HG03432 (cell line): ENCODE data around the gene IL1F10.

ENCODE experiments used
- ATAC-seq: cut with Tn5 transposase; IDR thresholded peaks from one replicate; pipeline ENCODE4 v1.9.1; 2021; ENCODE audit warnings: mild to moderate bottlenecking, moderate library complexity; ENCODE audit not compliant: unreplicated experiment

The IL1F10 gene

DNA sequence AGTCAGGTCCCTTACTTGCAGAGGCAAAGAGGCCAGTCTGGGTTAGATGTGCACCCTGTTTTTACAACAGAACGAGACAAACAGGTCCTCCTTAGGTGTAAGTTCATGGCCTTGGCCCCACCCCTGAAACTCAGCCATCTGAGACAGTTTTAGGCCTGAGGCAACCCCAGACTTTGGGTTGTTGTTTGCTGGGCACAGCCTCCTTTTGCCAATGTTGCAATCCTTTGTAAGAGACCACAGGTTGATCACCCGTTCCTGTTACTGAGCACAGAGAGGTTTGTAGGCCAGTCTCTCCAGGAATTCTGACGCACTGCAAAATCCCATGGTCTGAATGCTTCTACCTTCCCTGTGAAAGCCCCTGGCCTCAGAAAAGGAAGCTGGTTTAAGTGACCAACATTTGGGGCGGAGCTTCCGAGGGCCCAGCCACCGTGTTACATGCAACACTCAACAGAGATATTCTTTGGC is 44.1 kb downstream of the IL1F10 start:
- no peak for ATAC-seq

DNA sequence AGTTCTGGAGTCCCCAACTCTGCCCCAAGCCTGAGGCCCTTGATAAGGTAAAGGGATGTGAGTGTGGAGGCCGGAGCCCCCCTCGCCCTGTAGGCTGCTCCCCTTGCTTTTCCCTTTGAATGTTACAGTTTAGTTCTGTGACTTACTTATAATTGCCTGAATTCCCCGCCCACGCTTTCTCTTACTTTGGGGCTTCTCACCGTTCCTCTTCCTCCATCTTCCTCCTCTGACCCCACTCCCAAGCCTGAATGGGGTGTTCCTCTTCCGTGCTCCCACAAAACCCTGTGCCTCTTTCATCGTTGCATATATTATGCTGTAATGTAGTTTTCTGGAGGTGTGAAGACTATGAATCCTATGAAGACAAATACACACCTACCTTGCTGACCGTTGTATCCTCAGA is 44.7 kb downstream of the IL1F10 start:
- no peak for ATAC-seq

DNA sequence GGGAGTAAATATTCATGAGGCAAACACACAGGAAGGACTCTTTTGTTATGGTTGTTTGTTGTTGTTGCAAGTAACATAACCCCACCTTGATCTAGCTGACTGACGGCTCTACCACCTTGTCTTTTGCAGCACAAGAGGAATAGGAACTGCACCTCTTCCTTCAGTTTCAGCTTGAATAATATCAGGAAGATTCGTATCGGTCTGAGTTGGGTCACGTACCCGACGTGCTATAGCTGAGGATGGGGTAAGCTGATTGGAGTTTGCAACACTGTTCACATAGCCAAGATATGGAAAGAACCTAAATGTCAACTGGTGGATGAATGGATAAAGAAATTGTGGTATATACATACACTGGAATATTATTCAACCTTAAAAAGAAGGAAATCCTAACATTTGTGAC is 45.1 kb downstream of the IL1F10 start:
- ATAC-seq = no peak

DNA sequence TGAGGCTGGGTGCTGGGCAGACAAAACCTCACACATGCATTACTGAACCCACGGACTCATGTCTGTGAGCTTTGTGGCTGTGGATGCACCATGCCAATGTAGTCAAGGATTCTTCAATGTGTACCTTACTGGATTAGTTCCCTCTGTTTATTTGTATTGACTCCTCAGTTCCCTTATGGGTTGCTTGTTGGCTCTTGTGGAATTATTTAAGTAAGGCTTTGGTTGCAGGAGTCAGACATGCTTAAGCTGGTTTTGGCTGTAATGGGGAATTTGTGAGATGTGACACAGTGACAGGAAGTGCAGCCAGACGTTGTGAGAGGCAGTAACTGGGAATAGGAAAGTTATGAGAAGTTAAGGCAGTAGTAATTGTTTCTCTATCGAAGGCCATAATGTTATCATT is 46.0 kb downstream of the IL1F10 start:
- ATAC-seq = no peak

DNA sequence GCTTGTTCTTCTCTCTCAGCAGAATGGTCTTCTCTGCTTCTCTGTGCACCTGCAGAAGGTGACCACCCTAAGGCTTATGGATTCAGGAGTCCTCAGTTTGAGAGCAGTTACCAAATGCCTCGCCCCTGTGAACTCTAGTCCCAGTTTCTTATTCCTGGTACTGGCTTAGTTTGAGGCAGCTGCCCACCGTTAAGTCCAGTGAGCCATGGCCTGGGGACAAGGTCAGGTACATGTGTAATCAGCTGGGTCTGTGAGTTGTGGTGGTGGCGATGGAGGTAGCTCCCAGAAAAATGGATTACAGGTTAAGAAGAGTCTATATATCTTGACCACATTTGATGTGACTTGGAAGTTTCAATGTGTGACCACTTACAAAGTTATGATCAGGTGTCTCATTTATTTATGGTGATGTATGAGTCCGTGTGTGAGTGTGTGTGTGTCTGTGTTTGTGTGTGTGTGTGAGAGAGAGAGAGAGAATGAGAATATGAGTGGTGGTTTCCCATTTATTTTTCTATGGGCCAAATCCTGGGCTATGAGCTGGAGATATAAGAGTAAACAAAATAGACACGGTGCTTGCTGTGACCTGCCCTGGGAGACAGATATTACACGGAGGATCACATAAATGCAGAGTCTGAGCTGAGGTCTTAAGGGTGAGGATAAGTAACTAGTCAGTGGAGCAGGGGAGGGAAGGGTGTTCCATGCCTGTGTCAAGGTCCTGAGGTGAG is 46.6 kb downstream of the IL1F10 start:
- no peak for ATAC-seq

DNA sequence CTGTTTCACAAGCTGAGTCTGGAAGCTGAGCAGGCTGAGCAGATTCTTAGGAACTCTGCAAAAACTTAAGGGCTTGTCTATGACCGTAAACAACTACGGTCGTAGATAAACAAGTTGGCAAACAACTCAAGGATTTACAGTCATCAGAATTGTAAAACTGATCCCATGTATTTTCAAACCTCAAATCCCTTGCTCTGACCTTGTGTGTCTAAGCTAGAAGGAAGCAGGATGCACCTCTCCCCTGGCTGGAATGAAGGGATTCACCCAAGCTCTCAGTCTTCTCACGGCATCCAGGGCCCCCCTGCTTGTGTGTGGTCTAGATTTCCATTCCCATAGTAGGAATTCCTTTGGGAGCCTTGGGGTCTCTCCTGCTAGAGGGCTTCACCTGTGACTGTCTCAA is 47.2 kb downstream of the IL1F10 start:
- ATAC-seq = no peak

DNA sequence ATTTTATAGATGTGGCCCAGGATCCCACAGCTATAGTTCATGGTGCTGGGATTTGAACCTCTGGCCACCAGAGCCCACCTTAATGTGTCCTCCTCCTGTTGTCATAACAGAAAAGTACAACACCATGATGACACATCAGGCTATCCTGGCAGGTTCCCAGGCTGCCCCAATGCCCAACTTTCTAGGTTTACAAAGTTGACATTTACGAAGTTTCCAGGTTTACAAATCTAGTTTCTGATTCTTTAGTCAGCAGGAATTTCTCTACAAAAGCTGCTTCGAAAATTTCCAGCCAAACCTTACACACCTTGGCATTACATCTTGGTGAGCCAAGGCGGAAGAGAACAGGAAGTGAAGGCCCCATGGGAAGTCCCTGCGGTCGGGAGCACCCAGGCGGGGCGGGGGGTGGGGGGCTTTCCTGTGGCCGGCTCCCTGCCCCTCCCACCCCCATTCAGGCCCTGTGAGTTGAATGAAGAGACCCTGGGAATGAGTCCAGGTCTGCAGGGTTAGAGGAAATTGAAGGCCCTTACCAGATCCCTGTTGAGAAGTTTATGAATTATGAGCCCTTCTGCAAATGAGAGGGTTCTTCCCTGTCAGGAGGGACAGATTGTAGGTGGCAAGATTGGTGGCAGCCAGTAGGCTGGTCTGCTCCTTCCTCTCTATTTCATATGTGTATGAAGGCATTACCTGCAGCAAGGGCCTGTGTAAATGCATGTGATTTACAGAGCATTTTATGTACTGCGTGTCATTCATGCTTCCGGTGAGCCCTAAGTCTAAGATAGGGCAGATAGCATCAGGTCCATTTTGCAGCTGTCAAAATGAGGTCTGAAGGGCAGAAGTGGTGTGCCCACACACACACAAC is 48.6 kb downstream of the IL1F10 start:
- ATAC-seq = peak; percentile 69

DNA sequence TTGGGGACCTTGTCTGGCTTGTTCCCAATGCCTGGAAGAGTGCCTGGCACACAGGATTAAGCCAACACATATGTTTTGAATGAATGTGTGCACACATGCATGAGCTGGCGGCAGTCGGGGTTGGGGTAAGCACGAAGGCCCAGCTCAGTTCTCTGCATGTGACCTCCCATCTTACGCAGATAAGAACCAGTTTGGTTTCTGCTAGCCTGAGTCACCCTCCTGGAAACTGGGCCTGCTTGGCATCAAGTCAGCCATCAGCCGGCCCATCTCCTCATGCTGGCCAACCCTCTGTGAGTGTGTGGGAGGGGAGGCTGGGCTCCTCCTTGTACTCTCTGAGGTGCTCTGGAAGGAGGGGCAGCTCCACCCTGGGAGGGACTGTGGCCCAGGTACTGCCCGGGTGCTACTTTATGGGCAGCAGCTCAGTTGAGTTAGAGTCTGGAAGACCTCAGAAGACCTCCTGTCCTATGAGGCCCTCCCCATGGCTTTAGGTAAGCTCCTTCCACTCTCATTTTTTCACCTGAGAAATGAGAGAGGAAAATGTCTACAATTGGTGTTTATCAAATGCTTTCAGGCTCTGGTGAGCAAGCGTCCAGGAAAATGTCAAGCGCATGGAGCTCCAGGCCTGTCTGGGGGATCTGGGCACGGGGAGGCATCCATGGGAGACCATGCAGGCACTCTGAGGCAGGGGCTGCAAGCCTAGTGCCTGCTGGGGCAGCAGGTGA is 49.9 kb downstream of the IL1F10 start:
- no peak for ATAC-seq

DNA sequence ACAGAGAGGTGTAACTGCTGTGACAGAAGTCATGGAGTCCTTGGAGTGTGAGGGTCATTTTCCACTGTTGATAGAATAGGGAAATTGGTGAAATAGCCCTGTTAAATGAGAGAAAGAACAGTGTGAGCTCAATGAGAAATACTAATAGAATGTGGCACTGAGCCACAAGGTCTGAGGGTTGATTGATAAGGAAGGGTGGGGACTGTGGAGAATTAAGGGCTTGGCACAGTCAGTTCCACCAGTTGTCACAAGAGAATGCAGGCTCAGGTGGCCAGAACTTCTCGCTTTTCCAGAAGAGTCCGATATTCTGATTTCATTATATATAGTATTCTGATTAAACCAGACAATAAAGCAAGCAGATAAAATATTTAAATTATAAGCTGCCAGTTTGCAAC is 50.5 kb downstream of the IL1F10 start:
- ATAC-seq = no peak

DNA sequence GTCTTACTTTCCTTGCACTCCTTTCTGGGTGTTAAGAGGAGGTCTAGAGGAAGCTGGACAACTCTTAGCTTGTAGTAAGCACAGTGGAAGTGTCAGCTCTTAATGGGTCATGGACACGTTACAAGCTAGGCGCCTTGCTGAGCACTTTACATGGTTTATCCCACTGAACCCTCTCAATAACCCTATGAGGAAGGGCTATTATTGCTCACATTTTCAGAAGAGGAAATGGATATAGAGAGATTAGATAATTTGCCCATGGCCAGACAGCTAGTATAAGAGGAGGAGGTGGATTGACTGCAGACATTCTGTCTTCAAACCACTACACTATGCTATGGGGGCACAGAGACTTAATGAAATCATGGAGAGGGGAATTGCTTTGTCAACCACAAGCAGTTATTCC is 51.3 kb downstream of the IL1F10 start:
- ATAC-seq = no peak

DNA sequence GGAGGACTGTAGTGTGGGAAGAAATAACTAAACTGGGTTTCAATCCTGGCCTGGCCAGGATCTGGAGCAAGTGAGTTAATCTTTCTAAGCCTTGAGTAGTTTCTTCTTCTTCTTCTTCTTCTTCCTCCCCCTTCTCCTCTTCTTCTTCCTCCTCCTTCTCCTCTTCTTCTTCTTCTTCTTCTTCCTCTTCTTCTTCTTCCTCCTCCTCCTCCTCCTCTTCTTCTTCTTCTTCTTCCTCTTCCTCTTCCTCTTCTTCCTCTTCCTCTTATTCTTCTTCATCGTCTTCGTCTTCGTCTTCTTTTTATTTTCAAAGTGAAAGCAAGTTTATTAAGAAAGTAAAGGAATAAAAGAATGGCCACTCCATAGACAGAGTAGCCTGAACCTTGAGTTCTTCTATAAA is 53.1 kb downstream of the IL1F10 start:
- ATAC-seq = no peak

DNA sequence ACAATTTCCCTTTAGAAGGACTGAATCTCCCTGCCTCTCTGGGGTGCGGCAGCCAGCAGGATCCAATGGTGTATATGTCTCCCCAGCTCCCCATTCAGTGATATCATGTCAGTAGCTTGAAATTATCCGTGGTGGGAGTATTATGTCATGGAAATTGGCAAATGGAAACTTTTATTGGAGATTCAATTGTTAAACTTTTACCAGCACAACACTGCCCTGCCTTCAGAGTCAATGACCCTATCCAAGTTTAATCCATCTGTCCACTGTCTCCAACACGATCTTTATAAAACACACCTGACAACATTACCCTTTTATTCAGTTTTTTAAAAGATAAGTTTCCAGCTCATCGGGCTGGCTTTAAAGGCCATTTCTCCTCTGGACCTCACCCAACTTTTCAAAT is 54.6 kb downstream of the IL1F10 start:
- ATAC-seq = no peak

DNA sequence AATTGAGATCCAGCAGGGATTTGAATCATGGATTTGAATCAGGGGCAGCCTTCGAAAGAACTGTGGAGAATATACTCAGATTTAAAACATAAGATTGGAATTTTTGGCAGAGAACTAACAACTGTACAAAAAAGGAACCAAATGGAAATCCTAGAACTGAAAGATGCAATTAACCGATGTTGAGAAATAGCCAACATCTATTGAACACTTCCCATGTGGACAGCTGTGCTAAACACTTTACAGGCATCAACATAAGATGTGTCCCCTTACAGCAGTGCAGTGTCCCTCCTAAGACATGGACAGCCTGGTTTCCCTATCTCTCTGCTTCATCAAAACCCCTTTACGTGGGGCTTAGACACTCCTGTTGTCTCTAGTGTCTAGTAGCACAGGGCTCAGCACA is 56.0 kb downstream of the IL1F10 start:
- no peak for ATAC-seq

DNA sequence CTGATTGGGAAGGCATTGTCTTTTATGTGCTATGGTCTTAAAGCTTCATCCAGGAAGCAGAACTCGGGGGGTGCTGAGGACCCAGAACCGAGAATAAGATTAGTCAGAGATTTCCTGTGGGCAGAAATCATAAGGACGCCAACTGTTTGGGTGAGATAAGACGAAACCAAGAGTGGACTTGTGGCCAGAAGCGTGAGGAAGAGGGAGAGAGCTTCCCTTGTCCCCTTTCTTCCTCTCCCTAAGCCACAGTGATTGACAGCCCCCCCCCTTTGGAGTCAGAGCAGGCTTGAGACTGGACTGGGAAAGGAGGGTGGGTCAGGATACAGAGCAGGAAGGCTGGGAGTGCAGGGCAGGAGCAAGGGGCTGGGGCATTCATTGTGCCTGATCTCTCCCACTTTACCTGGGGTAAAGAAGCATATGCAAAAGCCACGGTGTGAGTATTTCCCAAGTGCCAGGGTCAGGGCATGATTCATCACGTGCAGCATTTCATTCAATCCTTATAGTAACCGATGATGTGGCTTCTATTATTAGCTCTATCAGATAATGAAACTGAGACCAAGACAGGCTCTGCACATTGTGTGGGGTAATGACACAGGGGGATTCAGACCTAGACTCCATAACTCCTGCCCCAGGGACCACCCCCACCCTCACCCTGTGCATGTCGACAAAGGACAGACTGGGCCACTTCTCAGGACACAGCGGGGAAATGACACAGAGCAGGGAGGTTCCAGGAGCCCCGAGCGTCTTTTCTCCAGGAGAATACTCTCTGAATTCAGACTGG is 56.6 kb downstream of the IL1F10 start:
- peak; percentile 70 for ATAC-seq
